ENCODE measurements around the gene ANKH. TPM values are rescaled to one million over a fixed set of nuclear protein-coding genes. Genes with fewer than 3 reads are reported as not detected.

Gene ANKH
- polyA plus RNA-seq, 1 donor (not counting 4 experiments of a cell fraction or from before 2014, with no cell fraction given), result 13.8 TPM

GRCh38 chr5:14713476-14714390, 157.8 kb downstream of the ANKH start:
- FAIRE-seq, result no peak
- peaks cover 16 to 21% of the 10 kb centered on the region in 2 experiments for H3K36me3 ChIP-seq (ENCODE audit: control insufficient read depth in 2 of 2, extremely low read depth in 1 of 2, insufficient read depth in 2 of 2, low read length in 2 of 2)
- H2AFZ ChIP-seq (ENCODE audit: control insufficient read depth, low read length), result no peak overlapping the region
- no peaks in the 10 kb centered on the region for H3K4me1 ChIP-seq (ENCODE audit: control insufficient read depth, extremely low read depth, insufficient read depth, low read length)
- no peak overlapping the region for H3K27ac ChIP-seq (ENCODE audit: control insufficient read depth, insufficient read depth, low read length)
- TF ChIP-seq EZH2 (IDR thresholded peaks at IDR 0.05; ENCODE audit: low read length) (no peak), CTCF (optimal IDR thresholded peaks at IDR 0.05 in 1 of 3, IDR thresholded peaks at IDR 0.05 in 1 of 3, conservative IDR thresholded peaks at IDR 0.05 in 1 of 3; ENCODE audit: extremely low read depth in 1 of 3, insufficient read depth in 2 of 3, low read length in 3 of 3) (no peak)
- no peak for DNase-seq (ENCODE audit: low read depth, low spot score)
- H4K20me1 ChIP-seq (ENCODE audit: control insufficient read depth, extremely low read depth, insufficient read depth, low read length), result no peaks in the 10 kb centered on the region
- no peaks in the 10 kb centered on the region for H3K9me3 ChIP-seq (ENCODE audit: control insufficient read depth, low read depth, low read length)
- H3K9ac ChIP-seq (ENCODE audit: control insufficient read depth, extremely low read depth, insufficient read depth, low read length), result no peak overlapping the region
- H3K4me3 ChIP-seq (ENCODE audit: control insufficient read depth in 2 of 3, extremely low read depth in 1 of 3, insufficient read depth in 2 of 3, low read depth in 1 of 3, low read length in 3 of 3), result no peak overlapping the region
- H3K79me2 ChIP-seq (ENCODE audit: control insufficient read depth, insufficient read depth, low read length), result no peaks in the 10 kb centered on the region
- H3K27me3 ChIP-seq (ENCODE audit: control insufficient read depth, extremely low read depth, insufficient read depth, low read length), result no peaks in the 10 kb centered on the region
- dilution Hi-C loops (cut with MboI; ENCODE audit: extremely low pct_ligation_motif_present, low sequenced_read_pairs), result no loop called here
- no peaks in the 10 kb centered on the region for H3K9me1 ChIP-seq (ENCODE audit: control insufficient read depth, extremely low read depth, insufficient read depth, low read length)
- no peak overlapping the region for H3K4me2 ChIP-seq (ENCODE audit: control insufficient read depth, extremely low read depth, insufficient read depth, low read depth, low read length)

- Histone ChIP-seq H3K27ac (ENCODE audit: control insufficient read depth, insufficient read depth, low read length) (no peak overlapping the region), H3K4me3 (ENCODE audit: control insufficient read depth in 2 of 3, extremely low read depth in 1 of 3, insufficient read depth in 2 of 3, low read depth in 1 of 3, low read length in 3 of 3) (no peak overlapping the region), H3K79me2 (ENCODE audit: control insufficient read depth, insufficient read depth, low read length) (no peaks in the 10 kb centered on the region), H3K9me3 (ENCODE audit: control insufficient read depth, low read depth, low read length) (no peaks in the 10 kb centered on the region), H3K4me2 (ENCODE audit: control insufficient read depth, extremely low read depth, insufficient read depth, low read depth, low read length) (no peak overlapping the region), H2AFZ (ENCODE audit: control insufficient read depth, low read length) (no peak overlapping the region), H3K9me1 (ENCODE audit: control insufficient read depth, extremely low read depth, insufficient read depth, low read length) (no peaks in the 10 kb centered on the region), H3K36me3 (ENCODE audit: control insufficient read depth in 2 of 2, extremely low read depth in 1 of 2, insufficient read depth in 2 of 2, low read length in 2 of 2) (peaks cover 21% of the 10 kb centered on the region in 2 experiments), H4K20me1 (ENCODE audit: control insufficient read depth, extremely low read depth, insufficient read depth, low read length) (no peaks in the 10 kb centered on the region), H3K9ac (ENCODE audit: control insufficient read depth, extremely low read depth, insufficient read depth, low read length) (no peak overlapping the region), H3K4me1 (ENCODE audit: control insufficient read depth, extremely low read depth, insufficient read depth, low read length) (no peaks in the 10 kb centered on the region), H3K27me3 (ENCODE audit: control insufficient read depth, extremely low read depth, insufficient read depth, low read length) (no peaks in the 10 kb centered on the region)
- dilution Hi-C loops (cut with MboI; ENCODE audit: extremely low pct_ligation_motif_present, low sequenced_read_pairs), result no loop called here
- no peak for DNase-seq (ENCODE audit: low read depth, low spot score)
- no peak for TF ChIP-seq EZH2 (IDR thresholded peaks at IDR 0.05; ENCODE audit: low read length)
- no peak for TF ChIP-seq CTCF (optimal IDR thresholded peaks at IDR 0.05 in 1 of 3, IDR thresholded peaks at IDR 0.05 in 1 of 3, conservative IDR thresholded peaks at IDR 0.05 in 1 of 3; ENCODE audit: extremely low read depth in 1 of 3, insufficient read depth in 2 of 3, low read length in 3 of 3)
- FAIRE-seq, result no peak
Observed at GRCh38 chr5:14712666-14713065, 158.9 kb downstream of the ANKH start.
